ENCODE measurements around the gene GFOD1.
"Not testable (repeated sequence)": the region's sequence is repeated elsewhere in the genome, so short reads cannot be mapped to it uniquely, and the experiment has no call there.

Gene GFOD1

GRCh38 chr6:13349811-13350506 lies 137.4 kb downstream of the GFOD1 start:
- FAIRE-seq = no peak

- FAIRE-seq = no peak
These were observed 138.9 kb downstream of the GFOD1 start for GRCh38 chr6:13348334-13349113.

GRCh38 chr6:13346245-13346644 lies 141.2 kb downstream of the GFOD1 start:
- no peak for FAIRE-seq

- no peak for FAIRE-seq
These were observed 144.9 kb downstream of the GFOD1 start for GRCh38 chr6:13342414-13343019.

- FAIRE-seq = no peak
These were observed 147.4 kb downstream of the GFOD1 start for GRCh38 chr6:13339863-13340630.

- no peak for FAIRE-seq
These were observed 149.4 kb downstream of the GFOD1 start for GRCh38 chr6:13338038-13338437.

- FAIRE-seq = peak; percentile 81
These were observed 150.8 kb downstream of the GFOD1 start for GRCh38 chr6:13336553-13336952.

GRCh38 chr6:13334953-13335352 lies 152.4 kb downstream of the GFOD1 start:
- FAIRE-seq = no peak

- FAIRE-seq = no peak
These were observed 155.1 kb downstream of the GFOD1 start for GRCh38 chr6:13332349-13332706.

GRCh38 chr6:13331516-13332348 lies 155.7 kb downstream of the GFOD1 start:
- peak; percentile 45 for FAIRE-seq

GRCh38 chr6:13328875-13329183 lies 158.6 kb downstream of the GFOD1 start:
- no peak for FAIRE-seq

GRCh38 chr6:13328076-13328874 lies 159.1 kb downstream of the GFOD1 start, which contains the start of gene TBC1D7:
TSS of gene TBC1D7 (minus strand) at chr6:13328537. CDS start at chr6:13326898, 1,639 bp downstream.
- FAIRE-seq = no peak

- FAIRE-seq = no peak
These were observed 159.7 kb downstream of the GFOD1 start for GRCh38 chr6:13327691-13328075.

- not testable (repeated sequence) for FAIRE-seq
These were observed 161.3 kb downstream of the GFOD1 start for GRCh38 chr6:13326031-13326586.

GRCh38 chr6:13319891-13320564 lies 167.4 kb downstream of the GFOD1 start:
- FAIRE-seq = no peak

GRCh38 chr6:13318821-13319220 lies 168.6 kb downstream of the GFOD1 start:
- no peak for FAIRE-seq

GRCh38 chr6:13315896-13316295 lies 171.5 kb downstream of the GFOD1 start:
- no peak for FAIRE-seq

GRCh38 chr6:13314806-13315205 lies 172.6 kb downstream of the GFOD1 start:
- FAIRE-seq = no peak

GRCh38 chr6:13311155-13311554 lies 176.2 kb downstream of the GFOD1 start:
- no peak for FAIRE-seq

- no peak for FAIRE-seq
These were observed 179.1 kb downstream of the GFOD1 start for GRCh38 chr6:13308332-13308731.

Measured in islet of Langerhans (tissue), 1 donor.